GM13977 (cell line): ENCODE data around the gene PSORS1C1.
A peak's percentile ranks its signal among the peaks of the same experiment; 100 is the strongest.
"Not testable (repeated sequence)": the region's sequence is repeated elsewhere in the genome, so short reads cannot be mapped to it uniquely, and the experiment has no call there.

Experiments
- DNase-seq: peaks from one replicate; pipeline ENCODE4 v3.0.0; 2012; ENCODE audit warnings: low spot score
- in situ Hi-C: fragments of 300-500 bp; cut with MboI; formaldehyde crosslinking; loops from one replicate; pipeline ENCODE4 v1.12.0; 2022; ENCODE audit warnings: low sequenced_read_pairs, low pct_unique_long_range_greater_than_20kb, mixed read lengths, inconsistent platforms; ENCODE audit not compliant: unreplicated experiment
- TF ChIP-seq, protein P1 (sequence below): IDR thresholded peaks from 2 replicates; pipeline ENCODE4 v1.5.1; 2012; ENCODE audit warnings: mild to moderate bottlenecking, control low read depth; ENCODE audit not compliant: insufficient read depth; ENCODE audit errors: extremely low read depth, missing control alignments

Gene PSORS1C1

DNA sequence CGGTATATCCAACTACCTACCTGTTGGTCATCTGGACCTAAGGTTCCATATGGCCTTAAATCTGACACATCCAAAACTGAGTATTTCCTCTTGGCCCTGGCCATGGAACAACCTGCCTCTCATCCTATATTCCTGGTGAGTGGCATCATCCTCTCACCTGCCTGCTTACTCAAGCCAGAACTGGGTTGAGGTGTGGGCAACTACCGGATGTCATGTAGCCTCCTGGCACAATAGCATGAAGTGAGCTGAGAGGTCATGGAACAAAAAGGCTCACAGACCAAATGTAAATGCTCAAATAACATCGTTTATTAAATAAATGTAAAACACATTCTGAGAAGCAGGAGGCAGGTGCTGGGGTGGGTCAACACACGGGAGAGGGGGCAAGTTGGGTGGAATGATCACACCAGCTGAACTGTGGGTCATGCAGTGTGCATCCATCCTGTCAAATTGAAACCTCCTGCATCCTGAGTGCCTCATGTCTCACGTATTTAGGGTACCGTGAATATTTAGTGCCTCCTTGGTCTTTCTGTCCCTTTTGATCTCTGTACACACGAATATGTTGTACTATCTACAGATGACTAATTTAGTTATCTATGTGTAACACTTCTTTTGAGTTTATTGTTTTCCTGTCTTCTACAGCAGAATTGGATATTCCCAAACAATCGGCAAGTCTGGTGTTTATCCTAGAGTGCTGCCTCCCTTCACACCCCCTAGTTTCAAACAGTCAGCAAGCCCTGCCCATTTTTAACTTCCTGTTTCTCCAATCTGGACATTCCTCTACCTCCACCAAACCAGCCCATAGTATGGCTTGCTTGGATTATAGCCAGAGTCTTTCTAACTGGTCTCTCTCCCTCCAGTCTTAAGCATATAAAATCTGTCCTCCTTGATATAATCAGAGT, 63.8 kb downstream of the PSORS1C1 start:
- no peak for DNase-seq
- in situ Hi-C loops, result no loop called here
- TF ChIP-seq, protein P1, sequence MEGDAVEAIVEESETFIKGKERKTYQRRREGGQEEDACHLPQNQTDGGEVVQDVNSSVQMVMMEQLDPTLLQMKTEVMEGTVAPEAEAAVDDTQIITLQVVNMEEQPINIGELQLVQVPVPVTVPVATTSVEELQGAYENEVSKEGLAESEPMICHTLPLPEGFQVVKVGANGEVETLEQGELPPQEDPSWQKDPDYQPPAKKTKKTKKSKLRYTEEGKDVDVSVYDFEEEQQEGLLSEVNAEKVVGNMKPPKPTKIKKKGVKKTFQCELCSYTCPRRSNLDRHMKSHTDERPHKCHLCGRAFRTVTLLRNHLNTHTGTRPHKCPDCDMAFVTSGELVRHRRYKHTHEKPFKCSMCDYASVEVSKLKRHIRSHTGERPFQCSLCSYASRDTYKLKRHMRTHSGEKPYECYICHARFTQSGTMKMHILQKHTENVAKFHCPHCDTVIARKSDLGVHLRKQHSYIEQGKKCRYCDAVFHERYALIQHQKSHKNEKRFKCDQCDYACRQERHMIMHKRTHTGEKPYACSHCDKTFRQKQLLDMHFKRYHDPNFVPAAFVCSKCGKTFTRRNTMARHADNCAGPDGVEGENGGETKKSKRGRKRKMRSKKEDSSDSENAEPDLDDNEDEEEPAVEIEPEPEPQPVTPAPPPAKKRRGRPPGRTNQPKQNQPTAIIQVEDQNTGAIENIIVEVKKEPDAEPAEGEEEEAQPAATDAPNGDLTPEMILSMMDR, result no peak

DNA sequence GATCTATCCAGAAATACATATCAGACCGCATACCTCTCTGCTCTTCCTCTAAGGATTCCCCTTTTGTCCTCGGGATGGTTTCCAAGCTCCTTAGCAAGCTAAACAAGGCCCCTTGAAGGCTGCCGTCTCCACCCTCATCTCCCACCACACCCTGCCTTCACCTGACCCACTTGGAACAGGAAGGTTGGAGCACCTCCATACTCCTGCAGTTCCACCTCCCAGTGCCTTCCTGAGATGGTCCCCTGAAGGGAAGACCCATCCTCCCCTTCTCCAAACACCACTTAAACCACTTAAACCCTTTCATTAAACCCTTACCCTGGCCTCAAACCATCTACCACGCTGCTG, 64.4 kb downstream of the PSORS1C1 start:
- TF ChIP-seq, protein P1, result no peak
- in situ Hi-C loops, result no loop called here
- no peak for DNase-seq

DNA sequence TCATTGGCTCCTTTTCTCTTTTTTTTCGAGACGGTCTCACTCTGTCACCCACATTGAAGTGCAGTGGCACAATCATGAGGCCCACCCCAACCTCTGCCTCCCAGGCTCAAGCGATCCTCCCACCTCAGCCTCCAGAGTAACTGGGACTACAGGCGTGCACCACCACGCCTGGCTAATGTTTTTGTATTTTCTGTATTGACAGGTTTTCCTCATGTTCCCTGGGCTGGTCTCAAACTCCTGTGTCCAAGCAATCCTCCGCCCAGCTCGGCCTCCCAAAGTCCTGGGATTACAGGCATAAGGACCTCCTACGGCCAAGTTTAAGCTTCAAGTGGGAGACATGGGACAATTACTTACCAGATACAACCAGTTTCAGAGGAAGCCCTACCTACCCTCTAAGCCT, 65.3 kb downstream of the PSORS1C1 start:
- TF ChIP-seq, protein P1, result no peak
- in situ Hi-C loops, result no loop called here

DNA sequence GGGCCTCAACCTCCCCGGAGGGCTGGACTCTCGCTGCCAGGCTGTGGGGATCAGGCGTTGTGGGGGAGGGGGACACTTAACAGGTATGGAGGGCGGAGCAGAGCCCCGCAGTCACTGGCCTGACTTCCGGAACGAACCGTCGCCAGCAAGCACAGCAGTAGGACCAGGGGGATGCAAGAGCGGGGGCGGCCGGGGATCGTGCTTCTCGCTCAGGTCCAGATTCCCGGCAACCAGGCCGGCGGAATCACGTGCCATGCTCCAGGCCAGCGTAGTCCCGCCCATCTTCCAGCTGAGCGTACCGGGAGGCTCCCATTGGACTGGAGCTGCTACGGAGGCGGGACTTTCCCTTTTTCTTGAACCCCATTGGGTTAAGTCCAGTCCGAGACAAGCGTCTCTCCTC, 65.9 kb downstream of the PSORS1C1 start:
- TF ChIP-seq, protein P1, result no peak
- in situ Hi-C loops, result no loop called here
- peak; percentile 11 for DNase-seq

More for the DNA sequence above, 65.3 kb downstream of the PSORS1C1 start:
- DNase-seq, result no peak

DNA sequence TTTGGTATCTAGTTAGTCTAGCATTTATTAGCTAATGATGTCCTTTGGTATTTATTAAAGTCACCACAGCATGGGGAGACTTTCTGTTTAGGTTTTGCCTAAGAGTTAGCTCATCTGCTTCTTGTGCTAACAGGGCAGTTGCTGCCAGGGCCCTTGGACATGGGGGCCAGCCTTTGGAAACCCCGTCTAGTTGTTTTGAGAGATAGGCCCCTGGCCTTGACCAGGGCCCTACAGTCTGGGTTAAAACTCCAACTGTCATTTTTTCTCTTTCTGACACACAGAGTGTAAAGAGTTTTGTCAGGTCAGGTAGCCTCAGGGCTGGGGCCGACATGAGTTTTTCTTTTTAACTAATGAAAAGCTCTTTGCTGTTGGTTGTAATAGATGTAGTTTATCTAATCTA, 68.7 kb downstream of the PSORS1C1 start:
- in situ Hi-C loops, DNase-seq: not testable (repeated sequence)

DNA sequence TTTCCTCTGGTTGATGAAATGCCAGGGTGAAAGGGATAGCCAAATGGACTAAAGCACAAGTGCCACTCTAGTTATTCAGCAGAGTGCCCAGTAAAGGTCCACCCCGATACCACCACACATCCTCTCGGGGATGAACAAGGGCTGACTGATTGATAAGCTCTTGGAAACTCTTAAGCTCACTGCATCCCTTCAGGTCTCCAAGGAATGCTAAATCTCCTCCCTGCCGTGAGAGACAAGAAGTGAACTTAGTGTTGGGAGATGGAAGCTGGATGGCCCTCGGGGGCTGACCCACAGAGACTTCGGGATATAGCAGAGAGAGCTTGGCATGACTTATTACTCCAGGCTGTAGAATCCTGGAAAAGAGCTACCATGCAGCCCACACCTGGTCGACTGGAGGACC, 69.3 kb downstream of the PSORS1C1 start:
- DNase-seq, in situ Hi-C loops: not testable (repeated sequence)

DNA sequence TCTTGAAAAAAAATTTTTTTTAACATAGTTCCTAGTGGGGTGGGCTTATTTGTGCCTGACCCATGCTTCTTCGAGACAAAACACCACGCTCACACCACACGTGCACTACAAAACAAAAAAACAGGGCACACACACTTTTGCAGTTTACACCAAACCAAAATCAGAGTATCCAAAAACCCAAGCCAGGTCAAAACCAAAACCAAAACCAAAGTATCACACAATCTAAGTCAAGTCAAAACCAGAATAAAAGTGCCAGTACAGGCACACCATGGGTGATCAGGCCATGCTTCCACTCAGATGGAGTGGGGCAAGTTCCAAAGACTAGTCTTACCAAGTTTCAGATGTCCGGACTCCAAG, 71.1 kb downstream of the PSORS1C1 start:
- DNase-seq, in situ Hi-C loops: not testable (repeated sequence)

DNA sequence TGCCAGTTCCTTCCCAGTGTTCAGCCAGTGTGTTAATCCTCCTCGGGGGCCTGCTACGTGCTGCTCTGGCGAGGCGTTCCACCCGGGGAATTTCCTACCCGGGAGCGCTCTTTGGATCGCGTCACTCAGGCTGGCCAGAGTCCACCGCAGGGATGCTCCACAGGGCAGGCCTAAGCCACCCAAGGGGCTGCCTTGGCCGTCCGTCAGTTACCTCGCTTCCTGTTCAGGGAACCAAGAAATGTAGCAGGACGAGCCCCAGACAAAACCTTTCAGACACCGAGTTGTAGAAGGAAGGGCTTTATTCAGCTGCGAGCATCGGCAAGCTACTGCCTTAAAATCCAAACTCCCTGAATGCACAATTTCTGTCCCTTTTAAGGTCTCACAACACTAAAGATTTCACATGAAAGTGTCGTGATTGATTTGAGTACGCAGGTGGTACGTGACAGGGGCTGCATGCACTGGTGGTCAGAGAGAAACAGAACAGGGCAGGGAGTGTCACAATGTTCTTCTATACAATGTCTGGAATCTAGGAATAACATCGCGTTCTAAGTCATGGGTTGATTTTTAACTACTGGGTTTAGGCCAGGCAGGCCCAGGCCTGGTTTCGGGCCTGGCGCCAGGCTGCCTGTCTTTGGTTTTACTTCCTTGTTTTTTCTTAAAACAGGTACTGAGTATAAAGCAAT, 71.6 kb downstream of the PSORS1C1 start:
- DNase-seq, result no peak
- TF ChIP-seq, protein P1, result no peak
- in situ Hi-C loops, result no loop called here
